Measurements from ENCODE around the gene RNU7-1. TPM values are rescaled to one million over a fixed set of nuclear protein-coding genes. Genes with fewer than 3 reads are reported as not detected.

Gene RNU7-1
- total and polyA plus RNA-seq, 9 of the 15 experiments (the other 6 are each of a cell fraction or from before 2014, with no cell fraction given) = not detected

DNA sequence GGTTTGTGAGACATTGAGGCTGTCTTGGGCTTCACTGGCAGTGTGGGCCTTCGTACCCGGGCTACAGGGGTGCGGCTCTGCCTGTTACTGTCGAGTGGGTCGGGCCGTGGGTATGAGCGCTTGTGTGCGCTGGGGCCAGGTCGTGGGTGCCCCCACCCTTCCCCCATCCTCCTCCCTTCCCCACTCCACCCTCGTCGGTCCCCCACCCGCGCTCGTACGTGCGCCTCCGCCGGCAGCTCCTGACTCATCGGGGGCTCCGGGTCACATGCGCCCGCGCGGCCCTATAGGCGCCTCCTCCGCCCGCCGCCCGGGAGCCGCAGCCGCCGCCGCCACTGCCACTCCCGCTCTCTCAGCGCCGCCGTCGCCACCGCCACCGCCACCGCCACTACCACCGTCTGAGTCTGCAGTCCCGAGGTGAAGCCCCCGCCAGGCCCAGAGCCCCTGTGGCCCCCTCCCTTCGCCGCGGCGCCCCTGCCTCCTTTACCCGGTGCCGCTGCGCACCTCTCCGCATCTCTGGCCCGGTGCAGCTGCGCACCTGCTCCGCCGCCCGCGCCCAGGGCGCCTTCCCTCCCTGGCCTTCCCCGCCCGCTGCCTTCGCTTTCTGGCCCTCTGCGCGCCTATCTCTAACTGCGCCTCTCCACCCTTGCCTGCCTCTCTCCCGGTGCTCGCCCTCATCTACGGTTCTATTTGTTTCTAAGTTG lies 29.2 kb upstream of the RNU7-1 start, which contains the start of gene ENO2 (continued):
- TF ChIP-seq SAP30 (IDR thresholded peaks at IDR 0.05; ENCODE audit: borderline replicate concordance, insufficient read depth, low read depth, low read length, poor library complexity, severe bottlenecking) (peak; percentile 19), SIN3A (IDR thresholded peaks at IDR 0.05; ENCODE audit: borderline replicate concordance in 2 of 2, control insufficient read depth in 1 of 2, low read depth in 2 of 2, low read length in 2 of 2) (no peak), ATF1 (CRISPR knock-in tag; IDR thresholded peaks at IDR 0.05) (no peak), ATF1 (tag; IDR thresholded peaks at IDR 0.05) (no peak), IFI16 (CRISPR knock-in tag; IDR thresholded peaks at IDR 0.05) (no peak), PCBP1 (IDR thresholded peaks at IDR 0.05; ENCODE audit: low read depth, low read length, poor library complexity, severe bottlenecking) (no peak), SUPT5H (IDR thresholded peaks at IDR 0.05) (no peak), CTBP1 (IDR thresholded peaks at IDR 0.05; ENCODE audit: borderline replicate concordance) (peak; percentile 72), KLF16 (IDR thresholded peaks at IDR 0.05) (no peak), RBM34 (IDR thresholded peaks at IDR 0.05; ENCODE audit: borderline replicate concordance, insufficient read depth, low read length) (no peak), ZNF77 (CRISPR knock-in tag; IDR thresholded peaks at IDR 0.05) (no peak), ARID2 (IDR thresholded peaks at IDR 0.05) (no peak), ZBTB8A (IDR thresholded peaks at IDR 0.05; ENCODE audit: partially characterized antibody) (no peak), MYC (IDR thresholded peaks at IDR 0.05; ENCODE audit: low read depth, low read length) (no peak), MYC (CRISPR knock-in tag; IDR thresholded peaks at IDR 0.05; ENCODE audit: borderline replicate concordance, low read depth) (no peak), JUND (IDR thresholded peaks at IDR 0.05; ENCODE audit: borderline replicate concordance, low read depth, low read length) (peak; percentile 23; the same call in 1 of the 2 replicates), JUND (tag; IDR thresholded peaks at IDR 0.05; ENCODE audit: borderline replicate concordance, low read depth, low read length) (no peak; the same call in 2 of the 3 replicates), STAT5A (IDR thresholded peaks at IDR 0.05; ENCODE audit: borderline replicate concordance, low read length) (no peak), NCOA4 (IDR thresholded peaks at IDR 0.05; ENCODE audit: partially characterized antibody) (no peak), ZNF766 (CRISPR knock-in tag; conservative IDR thresholded peaks at IDR 0.05) (no peak)
- TF ChIP-seq, protein P1, sequence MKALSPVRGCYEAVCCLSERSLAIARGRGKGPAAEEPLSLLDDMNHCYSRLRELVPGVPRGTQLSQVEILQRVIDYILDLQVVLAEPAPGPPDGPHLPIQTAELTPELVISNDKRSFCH (CRISPR knock-in tag; IDR thresholded peaks at IDR 0.05) = no peak
- TF ChIP-seq, protein P1 (tag; IDR thresholded peaks at IDR 0.05) = no peak
- TF ChIP-seq, protein P2, sequence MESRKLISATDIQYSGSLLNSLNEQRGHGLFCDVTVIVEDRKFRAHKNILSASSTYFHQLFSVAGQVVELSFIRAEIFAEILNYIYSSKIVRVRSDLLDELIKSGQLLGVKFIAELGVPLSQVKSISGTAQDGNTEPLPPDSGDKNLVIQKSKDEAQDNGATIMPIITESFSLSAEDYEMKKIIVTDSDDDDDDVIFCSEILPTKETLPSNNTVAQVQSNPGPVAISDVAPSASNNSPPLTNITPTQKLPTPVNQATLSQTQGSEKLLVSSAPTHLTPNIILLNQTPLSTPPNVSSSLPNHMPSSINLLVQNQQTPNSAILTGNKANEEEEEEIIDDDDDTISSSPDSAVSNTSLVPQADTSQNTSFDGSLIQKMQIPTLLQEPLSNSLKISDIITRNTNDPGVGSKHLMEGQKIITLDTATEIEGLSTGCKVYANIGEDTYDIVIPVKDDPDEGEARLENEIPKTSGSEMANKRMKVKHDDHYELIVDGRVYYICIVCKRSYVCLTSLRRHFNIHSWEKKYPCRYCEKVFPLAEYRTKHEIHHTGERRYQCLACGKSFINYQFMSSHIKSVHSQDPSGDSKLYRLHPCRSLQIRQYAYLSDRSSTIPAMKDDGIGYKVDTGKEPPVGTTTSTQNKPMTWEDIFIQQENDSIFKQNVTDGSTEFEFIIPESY (CRISPR knock-in tag; IDR thresholded peaks at IDR 0.05) = peak; percentile 68
- TF ChIP-seq, protein P3, sequence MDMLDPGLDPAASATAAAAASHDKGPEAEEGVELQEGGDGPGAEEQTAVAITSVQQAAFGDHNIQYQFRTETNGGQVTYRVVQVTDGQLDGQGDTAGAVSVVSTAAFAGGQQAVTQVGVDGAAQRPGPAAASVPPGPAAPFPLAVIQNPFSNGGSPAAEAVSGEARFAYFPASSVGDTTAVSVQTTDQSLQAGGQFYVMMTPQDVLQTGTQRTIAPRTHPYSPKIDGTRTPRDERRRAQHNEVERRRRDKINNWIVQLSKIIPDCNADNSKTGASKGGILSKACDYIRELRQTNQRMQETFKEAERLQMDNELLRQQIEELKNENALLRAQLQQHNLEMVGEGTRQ (CRISPR knock-in tag; IDR thresholded peaks at IDR 0.05) = peak; percentile 62
- TF ChIP-seq, protein P4, sequence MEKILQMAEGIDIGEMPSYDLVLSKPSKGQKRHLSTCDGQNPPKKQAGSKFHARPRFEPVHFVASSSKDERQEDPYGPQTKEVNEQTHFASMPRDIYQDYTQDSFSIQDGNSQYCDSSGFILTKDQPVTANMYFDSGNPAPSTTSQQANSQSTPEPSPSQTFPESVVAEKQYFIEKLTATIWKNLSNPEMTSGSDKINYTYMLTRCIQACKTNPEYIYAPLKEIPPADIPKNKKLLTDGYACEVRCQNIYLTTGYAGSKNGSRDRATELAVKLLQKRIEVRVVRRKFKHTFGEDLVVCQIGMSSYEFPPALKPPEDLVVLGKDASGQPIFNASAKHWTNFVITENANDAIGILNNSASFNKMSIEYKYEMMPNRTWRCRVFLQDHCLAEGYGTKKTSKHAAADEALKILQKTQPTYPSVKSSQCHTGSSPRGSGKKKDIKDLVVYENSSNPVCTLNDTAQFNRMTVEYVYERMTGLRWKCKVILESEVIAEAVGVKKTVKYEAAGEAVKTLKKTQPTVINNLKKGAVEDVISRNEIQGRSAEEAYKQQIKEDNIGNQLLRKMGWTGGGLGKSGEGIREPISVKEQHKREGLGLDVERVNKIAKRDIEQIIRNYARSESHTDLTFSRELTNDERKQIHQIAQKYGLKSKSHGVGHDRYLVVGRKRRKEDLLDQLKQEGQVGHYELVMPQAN (IDR thresholded peaks at IDR 0.05; ENCODE audit: borderline replicate concordance) = no peak

Measured in K562 (cell line).